ENCODE results near the gene WDR38. TPM values are rescaled to one million over a fixed set of nuclear protein-coding genes. Genes with fewer than 3 reads are reported as not detected.

WDR38 gene
- total and polyA plus RNA-seq, 2 donors = 0.14 to 0.30 TPM

DNA sequence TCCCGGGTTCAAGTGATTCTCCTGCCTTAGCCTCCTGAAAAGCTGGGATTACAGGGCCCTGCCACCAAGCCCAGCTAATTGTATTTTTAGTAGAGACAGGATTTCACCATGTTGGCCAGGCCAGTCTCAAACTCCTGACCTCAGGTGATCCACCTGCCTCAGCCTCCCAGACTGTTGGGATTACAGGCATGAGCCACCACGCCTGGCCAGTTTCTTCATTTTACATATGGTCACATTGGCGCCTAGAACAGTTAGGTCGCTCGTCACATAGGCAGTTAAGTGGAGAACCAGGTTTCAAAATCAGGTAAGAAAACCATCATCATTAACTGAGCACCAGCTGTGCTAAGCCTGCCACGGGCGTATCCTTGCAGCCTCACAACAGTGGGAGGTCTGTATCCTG lies 40.2 kb upstream of the WDR38 start:
- 97% methylated on average over 7 of the region's 7 CpGs for WGBS
- Histone ChIP-seq H3K4me1 (ENCODE audit: control insufficient read depth in 2 of 2, insufficient read depth in 2 of 2, low read length in 2 of 2) (peaks cover 0 to 7% of the 10 kb centered on the region in 2 donors), H3K4me3 (ENCODE audit: low read length in 2 of 2) (no peak overlapping the region)

DNA sequence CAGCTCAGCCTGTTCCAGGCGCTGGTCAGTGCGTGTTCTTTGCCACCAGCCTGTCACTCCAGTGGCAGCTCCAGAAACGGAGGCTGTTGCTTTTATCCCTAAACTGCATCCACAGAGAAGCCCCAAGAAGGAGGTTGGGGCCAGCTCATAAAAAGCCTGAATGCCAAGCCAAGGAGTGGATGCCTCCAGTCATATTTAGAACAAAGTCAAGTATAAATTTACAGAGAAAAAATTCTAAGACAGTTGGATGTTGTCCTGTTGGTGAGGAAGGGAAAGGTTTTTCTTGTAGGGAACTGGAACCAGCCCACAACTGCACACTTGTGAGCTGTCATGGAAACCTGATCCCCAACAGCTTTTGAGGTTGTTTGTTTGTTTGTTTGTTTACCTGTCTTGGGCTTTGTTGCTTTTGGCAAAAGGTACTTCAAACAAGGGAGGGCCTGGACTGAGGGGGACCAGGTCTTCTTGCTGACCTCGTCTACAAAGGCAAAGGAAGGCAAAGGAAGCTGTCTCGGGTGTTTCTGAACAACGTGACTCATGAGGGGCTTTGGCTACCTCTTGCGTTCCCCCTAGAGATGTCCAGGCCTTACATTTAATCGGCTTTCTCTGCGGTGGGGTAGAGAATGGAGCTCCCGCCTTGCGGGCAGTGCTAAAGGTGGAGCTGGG lies 39.6 kb upstream of the WDR38 start:
- no peaks in the 10 kb centered on the region for H3K36me3 ChIP-seq (ENCODE audit: control insufficient read depth in 2 of 2, insufficient read depth in 2 of 2, low read length in 1 of 2)
- H3K4me1 ChIP-seq (ENCODE audit: control insufficient read depth in 2 of 2, insufficient read depth in 2 of 2, low read length in 2 of 2) = peaks cover 2 to 13% of the 10 kb centered on the region in 2 donors
- H3K4me3 ChIP-seq (ENCODE audit: low read length in 2 of 2) = no peak overlapping the region
- 94% methylated on average over 11 of the region's 11 CpGs for WGBS
- no peak overlapping the region for H3K27ac ChIP-seq (ENCODE audit: low read depth in 1 of 2, low read length in 1 of 2)
- no peaks in the 10 kb centered on the region for H3K9me3 ChIP-seq (ENCODE audit: control insufficient read depth in 2 of 2, insufficient read depth in 1 of 2, low read length in 1 of 2)
- no peak for DNase-seq (ENCODE audit: low read depth in 6 of 9, low spot score in 9 of 9)
- no peaks in the 10 kb centered on the region for H3K27me3 ChIP-seq (ENCODE audit: control insufficient read depth in 2 of 2, insufficient read depth in 1 of 2, low read length in 1 of 2)

More for the DNA sequence above, 40.2 kb upstream of the WDR38 start:
- Histone ChIP-seq H3K9me3 (ENCODE audit: control insufficient read depth in 2 of 2, insufficient read depth in 1 of 2, low read length in 1 of 2) (no peaks in the 10 kb centered on the region), H3K27ac (ENCODE audit: low read depth in 1 of 2, low read length in 1 of 2) (no peak overlapping the region), H3K36me3 (ENCODE audit: control insufficient read depth in 2 of 2, insufficient read depth in 2 of 2, low read length in 1 of 2) (no peaks in the 10 kb centered on the region), H3K27me3 (ENCODE audit: control insufficient read depth in 2 of 2, insufficient read depth in 1 of 2, low read length in 1 of 2) (no peaks in the 10 kb centered on the region)
- no peak for DNase-seq (ENCODE audit: low read depth in 6 of 9, low spot score in 9 of 9)

GRCh38 chr9:124814164-124814535 lies 39.1 kb upstream of the WDR38 start:
- Histone ChIP-seq H3K27ac (ENCODE audit: low read depth in 1 of 2, low read length in 1 of 2) (no peak overlapping the region), H3K4me1 (ENCODE audit: control insufficient read depth in 2 of 2, insufficient read depth in 2 of 2, low read length in 2 of 2) (peaks cover 5 to 18% of the 10 kb centered on the region in 2 donors)

DNA sequence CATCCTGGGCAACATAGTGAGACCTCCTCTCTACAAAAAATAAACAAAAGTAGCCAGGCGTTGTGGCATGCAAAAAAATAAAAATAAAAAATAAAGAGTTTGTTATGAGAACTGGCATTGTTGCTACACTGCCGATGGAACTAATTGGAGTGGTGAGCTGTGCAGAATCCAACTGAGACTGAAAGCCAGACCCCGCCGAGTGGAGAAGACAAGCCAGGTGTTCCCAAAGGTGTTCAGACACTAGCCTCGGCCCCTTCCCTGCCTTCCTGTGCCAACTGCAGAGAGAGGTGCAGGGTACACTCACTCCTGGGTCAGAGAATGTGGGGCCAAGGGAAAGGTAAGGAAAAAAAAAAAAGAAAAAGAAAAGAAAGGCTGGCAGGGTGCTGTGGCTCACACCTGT lies 37.7 kb upstream of the WDR38 start:
- no peak for DNase-seq (ENCODE audit: low read depth in 6 of 9, low spot score in 9 of 9)
- H3K4me3 ChIP-seq (ENCODE audit: low read length in 2 of 2) = no peak overlapping the region
- no peaks in the 10 kb centered on the region for H3K9me3 ChIP-seq (ENCODE audit: control insufficient read depth in 2 of 2, insufficient read depth in 1 of 2, low read length in 1 of 2)
- H3K4me1 ChIP-seq (ENCODE audit: control insufficient read depth in 2 of 2, insufficient read depth in 2 of 2, low read length in 2 of 2) = peaks cover 5 to 23% of the 10 kb centered on the region in 2 donors
- 98% methylated on average over 5 of the region's 5 CpGs for WGBS
- H3K27ac ChIP-seq (ENCODE audit: low read depth in 1 of 2, low read length in 1 of 2) = no peak overlapping the region
- no peaks in the 10 kb centered on the region for H3K36me3 ChIP-seq (ENCODE audit: control insufficient read depth in 2 of 2, insufficient read depth in 2 of 2, low read length in 1 of 2)
- H3K27me3 ChIP-seq (ENCODE audit: control insufficient read depth in 2 of 2, insufficient read depth in 1 of 2, low read length in 1 of 2) = no peaks in the 10 kb centered on the region

More at GRCh38 chr9:124814164-124814535, 39.1 kb upstream of the WDR38 start:
- DNase-seq (ENCODE audit: low read depth in 6 of 9, low spot score in 9 of 9) = no peak
- H3K9me3 ChIP-seq (ENCODE audit: control insufficient read depth in 2 of 2, insufficient read depth in 1 of 2, low read length in 1 of 2) = no peaks in the 10 kb centered on the region
- H3K4me3 ChIP-seq (ENCODE audit: low read length in 2 of 2) = no peak overlapping the region
- H3K36me3 ChIP-seq (ENCODE audit: control insufficient read depth in 2 of 2, insufficient read depth in 2 of 2, low read length in 1 of 2) = no peaks in the 10 kb centered on the region
- WGBS = 92% methylated on average over 5 of the region's 5 CpGs
- no peaks in the 10 kb centered on the region for H3K27me3 ChIP-seq (ENCODE audit: control insufficient read depth in 2 of 2, insufficient read depth in 1 of 2, low read length in 1 of 2)

- Histone ChIP-seq H3K36me3 (ENCODE audit: control insufficient read depth in 2 of 2, insufficient read depth in 2 of 2, low read length in 1 of 2) (no peaks in the 10 kb centered on the region), H3K27me3 (ENCODE audit: control insufficient read depth in 2 of 2, insufficient read depth in 1 of 2, low read length in 1 of 2) (no peaks in the 10 kb centered on the region), H3K27ac (ENCODE audit: low read depth in 1 of 2, low read length in 1 of 2) (peak overlapping the region; percentile 34 to 69), H3K4me1 (ENCODE audit: control insufficient read depth in 2 of 2, insufficient read depth in 2 of 2, low read length in 2 of 2) (peaks cover 5 to 23% of the 10 kb centered on the region in 2 donors), H3K9me3 (ENCODE audit: control insufficient read depth in 2 of 2, insufficient read depth in 1 of 2, low read length in 1 of 2) (no peaks in the 10 kb centered on the region), H3K4me3 (ENCODE audit: low read length in 2 of 2) (no peak overlapping the region)
- peak in 1 of 9 donors; percentile 40 for DNase-seq (ENCODE audit: low read depth in 6 of 9, low spot score in 9 of 9)
- 55% methylated on average over 18 of the region's 18 CpGs for WGBS
Observed at GRCh38 chr9:124818431-124819281, 34.6 kb upstream of the WDR38 start.

DNA sequence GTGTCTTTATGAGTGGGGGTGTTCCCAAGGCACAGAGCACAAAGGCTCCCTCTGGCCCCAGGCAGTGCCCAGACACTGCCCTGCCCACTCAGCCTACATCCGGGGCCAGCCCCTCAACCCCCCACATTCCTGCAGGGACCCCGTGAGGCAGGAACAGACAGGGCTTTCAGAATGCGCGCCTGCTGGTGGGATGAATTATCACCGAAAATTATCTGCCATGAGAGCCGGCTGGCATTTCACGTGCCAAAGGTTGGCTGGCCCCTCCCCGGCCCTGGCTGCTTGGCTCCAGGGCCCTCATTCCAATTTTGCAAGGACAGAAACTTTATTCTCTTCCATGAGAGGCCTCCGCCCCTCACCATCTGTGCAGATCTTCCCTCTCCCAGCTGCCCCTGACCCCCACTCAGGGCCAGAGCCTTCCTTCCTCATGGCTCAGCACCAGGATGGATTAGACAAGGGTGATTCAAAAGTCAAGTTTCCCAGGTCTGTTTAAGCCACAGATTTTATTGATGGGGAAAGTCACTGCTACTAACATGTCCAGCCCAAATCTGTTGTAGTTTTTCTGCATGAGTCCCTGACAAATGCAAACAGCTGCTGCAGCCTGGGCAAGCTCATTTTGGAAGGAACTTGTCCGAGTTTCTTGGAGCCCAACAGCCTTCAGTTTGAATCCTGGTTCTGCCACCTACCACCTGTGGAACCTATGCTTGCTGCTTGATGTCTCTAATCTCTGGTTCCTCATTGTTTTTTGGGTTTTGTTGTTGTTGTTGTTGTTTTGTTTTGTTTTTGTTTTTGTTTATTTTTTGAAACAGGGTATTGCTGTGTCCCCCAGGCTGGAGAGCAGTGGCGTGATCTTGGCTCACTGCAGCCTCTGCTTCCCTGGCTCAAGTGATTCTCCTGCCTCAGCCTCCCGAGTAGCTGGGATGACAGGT lies 32.3 kb upstream of the WDR38 start:
- Histone ChIP-seq H3K4me3 (ENCODE audit: low read length in 2 of 2) (no peak overlapping the region), H3K4me1 (ENCODE audit: control insufficient read depth in 2 of 2, insufficient read depth in 2 of 2, low read length in 2 of 2) (peaks cover 5 to 23% of the 10 kb centered on the region in 2 donors), H3K27me3 (ENCODE audit: control insufficient read depth in 2 of 2, insufficient read depth in 1 of 2, low read length in 1 of 2) (no peaks in the 10 kb centered on the region), H3K27ac (ENCODE audit: low read depth in 1 of 2, low read length in 1 of 2) (no peak overlapping the region), H3K9me3 (ENCODE audit: control insufficient read depth in 2 of 2, insufficient read depth in 1 of 2, low read length in 1 of 2) (no peaks in the 10 kb centered on the region), H3K36me3 (ENCODE audit: control insufficient read depth in 2 of 2, insufficient read depth in 2 of 2, low read length in 1 of 2) (no peaks in the 10 kb centered on the region)
- DNase-seq (ENCODE audit: low read depth in 6 of 9, low spot score in 9 of 9) = no peak
- 97% methylated on average over 12 of the region's 12 CpGs for WGBS

- Histone ChIP-seq H3K4me3 (ENCODE audit: low read length in 2 of 2) (no peak overlapping the region), H3K27ac (ENCODE audit: low read depth in 1 of 2, low read length in 1 of 2) (no peak overlapping the region), H3K4me1 (ENCODE audit: control insufficient read depth in 2 of 2, insufficient read depth in 2 of 2, low read length in 2 of 2) (no peaks in the 10 kb centered on the region), H3K36me3 (ENCODE audit: control insufficient read depth in 2 of 2, insufficient read depth in 2 of 2, low read length in 1 of 2) (no peaks in the 10 kb centered on the region), H3K27me3 (ENCODE audit: control insufficient read depth in 2 of 2, insufficient read depth in 1 of 2, low read length in 1 of 2) (no peaks in the 10 kb centered on the region), H3K9me3 (ENCODE audit: control insufficient read depth in 2 of 2, insufficient read depth in 1 of 2, low read length in 1 of 2) (no peaks in the 10 kb centered on the region)
- 54% methylated on average over 2 of the region's 2 CpGs for whole genome bisulfite sequencing
- DNase-seq (ENCODE audit: low read depth in 6 of 9, low spot score in 9 of 9) = no peak
Observed at GRCh38 chr9:124828489-124829333, 24.5 kb upstream of the WDR38 start.

GRCh38 chr9:124829334-124829669 lies 24.0 kb upstream of the WDR38 start:
- no peaks in the 10 kb centered on the region for H3K4me1 ChIP-seq (ENCODE audit: control insufficient read depth in 2 of 2, insufficient read depth in 2 of 2, low read length in 2 of 2)
- DNase-seq (ENCODE audit: low read depth in 6 of 9, low spot score in 9 of 9) = no peak
- 79% methylated on average over 5 of the region's 5 CpGs for WGBS
- no peak overlapping the region for H3K4me3 ChIP-seq (ENCODE audit: low read length in 2 of 2)
- no peaks in the 10 kb centered on the region for H3K36me3 ChIP-seq (ENCODE audit: control insufficient read depth in 2 of 2, insufficient read depth in 2 of 2, low read length in 1 of 2)
- no peak overlapping the region for H3K27ac ChIP-seq (ENCODE audit: low read depth in 1 of 2, low read length in 1 of 2)
- no peaks in the 10 kb centered on the region for H3K27me3 ChIP-seq (ENCODE audit: control insufficient read depth in 2 of 2, insufficient read depth in 1 of 2, low read length in 1 of 2)
- no peaks in the 10 kb centered on the region for H3K9me3 ChIP-seq (ENCODE audit: control insufficient read depth in 2 of 2, insufficient read depth in 1 of 2, low read length in 1 of 2)
